GM23338 (cell line): ENCODE results near the gene HOXC12. TPM values are rescaled to one million over a fixed set of nuclear protein-coding genes. Genes with fewer than 3 reads are reported as not detected.
A peak's percentile ranks its signal among the peaks of the same experiment; 100 is the strongest.

ENCODE experiments used
- ATAC-seq: fragments of 200-7000 bp; cut with Tn5 transposase; 3 replicates; pipeline ENCODE4 v1.9.1; 2020
- DNase-seq: peaks from one replicate; pipeline ENCODE4 v3.0.0-alpha.2; 2015; ENCODE audit warnings: low spot score
- H2AFZ ChIP-seq: fragments of 200-600 bp; sonication (generic); 2 replicates; pipeline ENCODE4 v1.8.0; 2016; ENCODE audit warnings: antibody characterized with exemption, mild to moderate bottlenecking, moderate library complexity
- H3F3A ChIP-seq: fragments of 200-600 bp; sonication (generic); replicated peaks from 2 replicates; pipeline ENCODE4 v1.8.0; 2017; ENCODE audit warnings: antibody characterized with exemption, mixed run types, low read depth
- H3K27ac ChIP-seq: fragments of 200-600 bp; sonication (generic); 2 replicates; pipeline ENCODE4 v1.6.1; 2016; ENCODE audit warnings: low read depth
- H3K27me3 ChIP-seq: fragments of 200-600 bp; sonication (generic); 2 replicates; pipeline ENCODE4 v1.8.0; 2016; ENCODE audit warnings: mild to moderate bottlenecking, mixed run types, moderate library complexity; ENCODE audit not compliant: insufficient read depth
- H3K36me3 ChIP-seq: fragments of 200-600 bp; sonication (generic); 2 replicates; pipeline ENCODE4 v1.8.0; 2016; ENCODE audit warnings: mild to moderate bottlenecking; ENCODE audit not compliant: insufficient read depth
- H3K4me1 ChIP-seq: fragments of 200-600 bp; sonication (generic); 2 replicates; pipeline ENCODE4 v1.8.0; 2016; ENCODE audit warnings: mild to moderate bottlenecking, moderate library complexity; ENCODE audit not compliant: insufficient read depth
- H3K4me2 ChIP-seq: fragments of 200-600 bp; sonication (generic); 2 replicates; pipeline ENCODE4 v1.7.1; 2017; ENCODE audit warnings: mixed run types
- H3K4me3 ChIP-seq: fragments of 200-600 bp; sonication (generic); 2 replicates; pipeline ENCODE4 v1.6.1; 2016; ENCODE audit warnings: mixed run types
- H3K79me2 ChIP-seq: fragments of 200-600 bp; sonication (generic); replicated peaks from 2 replicates; pipeline ENCODE4 v1.8.0; 2017; ENCODE audit warnings: mild to moderate bottlenecking; ENCODE audit not compliant: insufficient read depth
- H3K9me2 ChIP-seq: fragments of 200-600 bp; sonication (generic); 2 replicates; pipeline ENCODE4 v1.8.0; 2017; ENCODE audit not compliant: insufficient read depth
- H4K20me1 ChIP-seq: fragments of 200-600 bp; sonication (generic); replicated peaks from 2 replicates; pipeline ENCODE4 v1.8.0; 2017; ENCODE audit warnings: mild to moderate bottlenecking; ENCODE audit not compliant: insufficient read depth
- H3K27ac Mint-ChIP-seq: 2 replicates; pipeline ENCODE4 v1.8.0; 2020; ENCODE audit warnings: inconsistent platforms, mild to moderate bottlenecking, moderate library complexity, mixed read lengths
- H3K27me3 Mint-ChIP-seq: 3 replicates; pipeline ENCODE4 v1.8.0; 2022; ENCODE audit warnings: low read depth, mild to moderate bottlenecking, moderate library complexity, mixed read lengths, inconsistent platforms; ENCODE audit not compliant: insufficient read depth, poor library complexity
- H3K36me3 Mint-ChIP-seq: 3 replicates; pipeline ENCODE4 v1.8.0; 2021; ENCODE audit warnings: low read depth, mild to moderate bottlenecking, inconsistent platforms, moderate library complexity, mixed read lengths
- H3K4me1 Mint-ChIP-seq: 3 replicates; pipeline ENCODE4 v1.8.0; 2020; ENCODE audit warnings: mild to moderate bottlenecking, inconsistent platforms, mixed read lengths
- H3K4me3 Mint-ChIP-seq: 3 replicates; pipeline ENCODE4 v1.8.0; 2021; ENCODE audit warnings: moderate library complexity, mild to moderate bottlenecking, inconsistent platforms, mixed read lengths
- H3K9me3 Mint-ChIP-seq: 3 replicates; pipeline ENCODE4 v1.8.0; 2020; ENCODE audit warnings: moderate library complexity, mild to moderate bottlenecking, inconsistent platforms, mixed read lengths
- CREB1 ChIP-seq: fragments of 250-450 bp; sonication (Bioruptor Pico); IDR thresholded peaks from 2 replicates; pipeline ENCODE4 v1.5.0; 2020; ENCODE audit warnings: low read depth, mild to moderate bottlenecking, moderate library complexity
- EZH2 ChIP-seq: fragments of 200-600 bp; sonication (generic); IDR thresholded peaks from one replicate; pipeline ENCODE4 v1.8.0; 2017; ENCODE audit warnings: antibody characterized with exemption, mild to moderate bottlenecking, low read depth; ENCODE audit not compliant: unreplicated experiment
- EZH2phosphoT487 ChIP-seq: fragments of 200-600 bp; sonication (generic); IDR thresholded peaks from one replicate; pipeline ENCODE4 v1.8.1; 2018; ENCODE audit warnings: antibody characterized with exemption; ENCODE audit not compliant: unreplicated experiment
- polyA plus RNA-seq: library from polyadenylated mRNA; unstranded; fragments of >200 nt; fragmentation: Nextera tagmentation; extraction: Ambion mirVana; gene quantifications from 2 replicates; pipeline ENCODE4 v1.2.1, GENCODE V29; 2016
- total RNA-seq: library from RNA; depleted of rRNA; stranded (reverse); fragments of >200 nt; shearing (Covaris generic); gene quantifications from 2 replicates; pipeline ENCODE4 v1.2.3, GENCODE V29; 2014
- TF ChIP-seq, protein P1 (sequence below): fragments of 250-450 bp; sonication (Bioruptor Pico); IDR thresholded peaks from 2 replicates; pipeline ENCODE4 v1.5.0; 2020; ENCODE audit warnings: mild to moderate bottlenecking, moderate library complexity
- TF ChIP-seq, protein P2 (sequence below), 2 experiments: fragments of 200-600 bp in 1 of 2; sonication (generic) in 1 of 2; conservative IDR thresholded peaks; 2 replicates each; pipeline versions ENCODE4 v1.5.1 to v1.6.1; 2016 to 2017; ENCODE audit warnings: antibody characterized with exemption in 2 of 2, low read depth in 2 of 2, mild to moderate bottlenecking in 2 of 2, moderate library complexity in 1 of 2

The HOXC12 gene
- total and polyA plus RNA-seq, 2 experiments from 2014 or later: not detected

DNA sequence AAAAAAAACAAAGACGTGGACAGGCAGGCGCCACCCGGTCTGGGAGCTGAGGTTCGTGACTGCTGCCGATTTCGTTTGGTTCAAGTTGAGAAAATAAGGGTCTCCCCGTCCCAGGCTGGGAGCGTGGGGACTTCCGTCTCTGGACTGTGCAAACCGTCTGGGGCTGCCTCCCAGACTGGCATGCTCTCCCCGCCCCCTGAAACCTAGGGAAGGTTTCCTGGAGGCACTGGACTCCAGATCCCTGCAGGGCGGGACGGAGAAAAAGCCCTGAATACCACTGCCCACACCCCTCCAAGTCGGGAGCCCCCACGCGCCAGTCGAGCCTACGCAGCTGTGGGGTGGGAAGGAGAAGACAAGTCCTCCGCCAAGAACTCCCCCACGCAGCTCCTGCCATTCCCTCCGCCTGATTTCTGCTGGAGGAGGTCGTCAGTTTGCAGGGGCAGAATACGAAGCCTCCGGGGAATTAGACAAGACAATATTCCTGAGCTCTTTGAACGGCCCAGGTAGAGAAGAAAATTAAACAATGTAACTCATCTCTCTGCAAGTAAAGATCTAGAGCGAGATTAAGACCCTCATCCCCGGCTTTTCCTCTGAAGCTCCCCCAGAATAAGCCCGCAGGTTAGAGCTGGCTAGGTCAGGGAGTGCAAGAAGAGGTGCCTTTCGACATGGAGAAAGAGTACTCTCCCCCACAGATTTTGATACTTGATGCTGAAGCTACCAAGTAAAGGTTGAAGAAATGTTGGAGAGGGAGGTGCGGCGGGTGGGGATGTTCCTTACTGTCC lies 26.5 kb upstream of the HOXC12 start:
- peak; percentile 24 for DNase-seq
- no peak overlapping the region; the same call in 2 of the 3 replicates for H3K4me3 Mint-ChIP-seq
- TF ChIP-seq, protein P1, sequence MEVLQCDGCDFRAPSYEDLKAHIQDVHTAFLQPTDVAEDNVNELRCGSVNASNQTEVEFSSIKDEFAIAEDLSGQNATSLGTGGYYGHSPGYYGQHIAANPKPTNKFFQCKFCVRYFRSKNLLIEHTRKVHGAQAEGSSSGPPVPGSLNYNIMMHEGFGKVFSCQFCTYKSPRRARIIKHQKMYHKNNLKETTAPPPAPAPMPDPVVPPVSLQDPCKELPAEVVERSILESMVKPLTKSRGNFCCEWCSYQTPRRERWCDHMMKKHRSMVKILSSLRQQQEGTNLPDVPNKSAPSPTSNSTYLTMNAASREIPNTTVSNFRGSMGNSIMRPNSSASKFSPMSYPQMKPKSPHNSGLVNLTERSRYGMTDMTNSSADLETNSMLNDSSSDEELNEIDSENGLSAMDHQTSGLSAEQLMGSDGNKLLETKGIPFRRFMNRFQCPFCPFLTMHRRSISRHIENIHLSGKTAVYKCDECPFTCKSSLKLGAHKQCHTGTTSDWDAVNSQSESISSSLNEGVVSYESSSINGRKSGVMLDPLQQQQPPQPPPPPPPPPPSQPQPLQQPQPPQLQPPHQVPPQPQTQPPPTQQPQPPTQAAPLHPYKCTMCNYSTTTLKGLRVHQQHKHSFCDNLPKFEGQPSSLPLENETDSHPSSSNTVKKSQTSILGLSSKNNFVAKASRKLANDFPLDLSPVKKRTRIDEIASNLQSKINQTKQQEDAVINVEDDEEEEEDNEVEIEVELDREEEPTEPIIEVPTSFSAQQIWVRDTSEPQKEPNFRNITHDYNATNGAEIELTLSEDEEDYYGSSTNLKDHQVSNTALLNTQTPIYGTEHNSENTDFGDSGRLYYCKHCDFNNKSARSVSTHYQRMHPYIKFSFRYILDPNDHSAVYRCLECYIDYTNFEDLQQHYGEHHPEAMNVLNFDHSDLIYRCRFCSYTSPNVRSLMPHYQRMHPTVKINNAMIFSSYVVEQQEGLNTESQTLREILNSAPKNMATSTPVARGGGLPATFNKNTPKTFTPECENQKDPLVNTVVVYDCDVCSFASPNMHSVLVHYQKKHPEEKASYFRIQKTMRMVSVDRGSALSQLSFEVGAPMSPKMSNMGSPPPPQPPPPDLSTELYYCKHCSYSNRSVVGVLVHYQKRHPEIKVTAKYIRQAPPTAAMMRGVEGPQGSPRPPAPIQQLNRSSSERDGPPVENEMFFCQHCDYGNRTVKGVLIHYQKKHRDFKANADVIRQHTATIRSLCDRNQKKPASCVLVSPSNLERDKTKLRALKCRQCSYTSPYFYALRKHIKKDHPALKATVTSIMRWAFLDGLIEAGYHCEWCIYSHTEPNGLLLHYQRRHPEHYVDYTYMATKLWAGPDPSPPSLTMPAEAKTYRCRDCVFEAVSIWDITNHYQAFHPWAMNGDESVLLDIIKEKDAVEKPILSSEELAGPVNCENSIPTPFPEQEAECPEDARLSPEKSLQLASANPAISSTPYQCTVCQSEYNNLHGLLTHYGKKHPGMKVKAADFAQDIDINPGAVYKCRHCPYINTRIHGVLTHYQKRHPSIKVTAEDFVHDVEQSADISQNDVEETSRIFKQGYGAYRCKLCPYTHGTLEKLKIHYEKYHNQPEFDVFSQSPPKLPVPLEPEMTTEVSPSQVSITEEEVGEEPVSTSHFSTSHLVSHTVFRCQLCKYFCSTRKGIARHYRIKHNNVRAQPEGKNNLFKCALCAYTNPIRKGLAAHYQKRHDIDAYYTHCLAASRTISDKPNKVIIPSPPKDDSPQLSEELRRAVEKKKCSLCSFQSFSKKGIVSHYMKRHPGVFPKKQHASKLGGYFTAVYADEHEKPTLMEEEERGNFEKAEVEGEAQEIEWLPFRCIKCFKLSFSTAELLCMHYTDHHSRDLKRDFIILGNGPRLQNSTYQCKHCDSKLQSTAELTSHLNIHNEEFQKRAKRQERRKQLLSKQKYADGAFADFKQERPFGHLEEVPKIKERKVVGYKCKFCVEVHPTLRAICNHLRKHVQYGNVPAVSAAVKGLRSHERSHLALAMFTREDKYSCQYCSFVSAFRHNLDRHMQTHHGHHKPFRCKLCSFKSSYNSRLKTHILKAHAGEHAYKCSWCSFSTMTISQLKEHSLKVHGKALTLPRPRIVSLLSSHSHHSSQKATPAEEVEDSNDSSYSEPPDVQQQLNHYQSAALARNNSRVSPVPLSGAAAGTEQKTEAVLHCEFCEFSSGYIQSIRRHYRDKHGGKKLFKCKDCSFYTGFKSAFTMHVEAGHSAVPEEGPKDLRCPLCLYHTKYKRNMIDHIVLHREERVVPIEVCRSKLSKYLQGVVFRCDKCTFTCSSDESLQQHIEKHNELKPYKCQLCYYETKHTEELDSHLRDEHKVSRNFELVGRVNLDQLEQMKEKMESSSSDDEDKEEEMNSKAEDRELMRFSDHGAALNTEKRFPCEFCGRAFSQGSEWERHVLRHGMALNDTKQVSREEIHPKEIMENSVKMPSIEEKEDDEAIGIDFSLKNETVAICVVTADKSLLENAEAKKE: no peak
- TF ChIP-seq EZH2 (peak; percentile 95), CREB1 (CRISPR knock-in tag) (no peak), EZH2phosphoT487 (peak; percentile 83)
- TF ChIP-seq, protein P2, sequence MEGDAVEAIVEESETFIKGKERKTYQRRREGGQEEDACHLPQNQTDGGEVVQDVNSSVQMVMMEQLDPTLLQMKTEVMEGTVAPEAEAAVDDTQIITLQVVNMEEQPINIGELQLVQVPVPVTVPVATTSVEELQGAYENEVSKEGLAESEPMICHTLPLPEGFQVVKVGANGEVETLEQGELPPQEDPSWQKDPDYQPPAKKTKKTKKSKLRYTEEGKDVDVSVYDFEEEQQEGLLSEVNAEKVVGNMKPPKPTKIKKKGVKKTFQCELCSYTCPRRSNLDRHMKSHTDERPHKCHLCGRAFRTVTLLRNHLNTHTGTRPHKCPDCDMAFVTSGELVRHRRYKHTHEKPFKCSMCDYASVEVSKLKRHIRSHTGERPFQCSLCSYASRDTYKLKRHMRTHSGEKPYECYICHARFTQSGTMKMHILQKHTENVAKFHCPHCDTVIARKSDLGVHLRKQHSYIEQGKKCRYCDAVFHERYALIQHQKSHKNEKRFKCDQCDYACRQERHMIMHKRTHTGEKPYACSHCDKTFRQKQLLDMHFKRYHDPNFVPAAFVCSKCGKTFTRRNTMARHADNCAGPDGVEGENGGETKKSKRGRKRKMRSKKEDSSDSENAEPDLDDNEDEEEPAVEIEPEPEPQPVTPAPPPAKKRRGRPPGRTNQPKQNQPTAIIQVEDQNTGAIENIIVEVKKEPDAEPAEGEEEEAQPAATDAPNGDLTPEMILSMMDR (conservative IDR thresholded peaks at IDR 0.05; ENCODE audit: low read depth in 2 of 2): no peak
- H3K36me3 ChIP-seq: no peaks in the 10 kb centered on the region
- peaks cover 37% of the 10 kb centered on the region for H4K20me1 ChIP-seq
- no peaks in the 10 kb centered on the region; the same call in 2 of the 3 replicates for H3K9me3 Mint-ChIP-seq
- H3K27me3 ChIP-seq: peaks cover 100% of the 10 kb centered on the region
- peak; percentile 39 for ATAC-seq
- H3K36me3 Mint-ChIP-seq: no peaks in the 10 kb centered on the region
- peaks cover 18% of the 10 kb centered on the region for H3K4me1 Mint-ChIP-seq
- peak overlapping the region; percentile 66 for H3K4me2 ChIP-seq
- H3K27ac Mint-ChIP-seq: no peak overlapping the region
- no peaks in the 10 kb centered on the region for H3K9me2 ChIP-seq
- H3K4me3 ChIP-seq: peak overlapping the region; percentile 36
- no peak overlapping the region for H2AFZ ChIP-seq
- H3K79me2 ChIP-seq: no peaks in the 10 kb centered on the region
- H3K27ac ChIP-seq: no peak overlapping the region
- H3F3A ChIP-seq: peaks cover 19% of the 10 kb centered on the region
- H3K27me3 Mint-ChIP-seq: peaks cover 100% of the 10 kb centered on the region
- H3K4me1 ChIP-seq: peaks cover 7% of the 10 kb centered on the region; the same call in 1 of the 2 replicates
